HCT116 (cell line): ENCODE results near the gene CCDC74A. TPM values are rescaled to one million over a fixed set of nuclear protein-coding genes. Genes with fewer than 3 reads are reported as not detected.
"Not testable (repeated sequence)": the region's sequence is repeated elsewhere in the genome, so short reads cannot be mapped to it uniquely, and the experiment has no call there.

ENCODE experiments used
- ATAC-seq: fragments of 200-7000 bp; cut with Tn5 transposase; 2 replicates; pipeline ENCODE4 v1.9.1; 2020; ENCODE audit warnings: mild to moderate bottlenecking, moderate library complexity
- BruUV-seq: library from RNA; stranded (reverse); fragments of 400-500 nt; replicated peaks from 2 replicates; lab custom pipeline; 2021; lab: Mats Ljungman, UMichigan
- CTCF ChIA-PET: fragments of 300-600 bp; sonication (Branson Sonifier 250); formaldehyde crosslinking; loops from one replicate; lab custom pipeline; 2021; ENCODE audit warnings: antibody characterized with exemption; lab: Charles Lee
- POLR2A ChIA-PET: fragments of 300-600, 350-600 bp; sonication (Branson Sonifier 250); formaldehyde crosslinking; loops from one replicate; lab custom pipeline; 2021; ENCODE audit warnings: antibody characterized with exemption; lab: Charles Lee
- RAD21 ChIA-PET, 2 experiments: fragments of 300-600 bp; sonication (Branson Sonifier 250); formaldehyde crosslinking; loops; one replicate each; lab custom pipeline; 2023; ENCODE audit warnings: low total read pairs in 2 of 2; ENCODE audit not compliant: uncharacterized antibody in 2 of 2, unreplicated experiment in 2 of 2, low non-redundant PET in 1 of 2; lab: Charles Lee
- DNase-seq: peaks from one replicate; pipeline ENCODE4 v3.0.0-alpha.2; 2010; ENCODE audit warnings: low read depth, low spot score
- H2AFZ ChIP-seq: fragments of 200-600 bp; shearing (Covaris generic), sonication (generic); 2 replicates; pipeline ENCODE4 v1.6.1; 2017; ENCODE audit warnings: low read depth, mixed run types, mixed read lengths, antibody characterized with exemption, low read length; ENCODE audit not compliant: poor library complexity, severe bottlenecking
- H3K27ac ChIP-seq: 2 replicates; pipeline ENCODE4 v1.5.1; 2012; ENCODE audit warnings: low read depth, low read length
- H3K27me3 ChIP-seq: fragments of 200-600 bp; sonication (generic); 2 replicates; pipeline ENCODE4 v1.6.1; 2016; ENCODE audit warnings: mixed run types, low read length, mixed read lengths; ENCODE audit not compliant: insufficient read depth
- H3K36me3 ChIP-seq, 2 experiments: fragments of 200-500 bp in 1 of 2; fragments of 200-600 bp in 1 of 2; sonication (Bioruptor generic) in 1 of 2; sonication (generic) in 1 of 2; 2 replicates each; pipeline versions ENCODE4 v1.5.1 to v1.6.1; 2014 to 2016; ENCODE audit warnings: low read length in 2 of 2, inconsistent platforms in 1 of 2, mixed read lengths in 1 of 2, mixed run types in 1 of 2; ENCODE audit not compliant: insufficient read depth in 2 of 2, control insufficient read depth in 1 of 2
- H3K4me1 ChIP-seq, 2 experiments: fragments of 200-600 bp in 1 of 2; sonication (generic) in 1 of 2; 2 replicates each; pipeline versions ENCODE4 v1.5.1 to v1.6.1; 2012 to 2017; ENCODE audit warnings: low read length in 2 of 2, inconsistent platforms in 1 of 2, mild to moderate bottlenecking in 1 of 2, mixed read lengths in 1 of 2, mixed run types in 1 of 2, moderate library complexity in 1 of 2; ENCODE audit not compliant: insufficient read depth in 2 of 2, control insufficient read depth in 1 of 2
- H3K4me2 ChIP-seq: fragments of 200-600 bp; sonication (generic); 2 replicates; pipeline ENCODE4 v1.6.1; 2017; ENCODE audit warnings: mixed run types, low read length, mixed read lengths
- H3K4me3 ChIP-seq, 2 experiments: fragments of 200-600 bp in 1 of 2; sonication (generic) in 1 of 2; replicated peaks in 1 of 2; 2 replicates each; pipeline ENCODE4 v1.5.1; 2011 to 2016; ENCODE audit warnings: low read length in 2 of 2, control low read depth in 1 of 2, low read depth in 1 of 2, mild to moderate bottlenecking in 1 of 2, mixed read lengths in 1 of 2, mixed run types in 1 of 2
- H3K79me2 ChIP-seq: fragments of 200-600 bp; sonication (generic); 2 replicates; pipeline ENCODE4 v1.6.1; 2017; ENCODE audit warnings: mild to moderate bottlenecking, mixed run types, low read length, moderate library complexity, mixed read lengths; ENCODE audit not compliant: insufficient read depth
- H3K9ac ChIP-seq: fragments of 200-600 bp; sonication (generic); 2 replicates; pipeline ENCODE4 v1.6.1; 2016; ENCODE audit warnings: low read length, mixed read lengths
- H3K9me2 ChIP-seq: fragments of 200-600 bp; sonication (generic), shearing (Covaris generic); 2 replicates; pipeline ENCODE4 v1.6.1; 2017; ENCODE audit warnings: mixed run types, mild to moderate bottlenecking, moderate library complexity; ENCODE audit not compliant: insufficient read depth
- H3K9me3 ChIP-seq, 2 experiments: fragments of 200-500 bp in 1 of 2; fragments of 200-600 bp in 1 of 2; sonication (Bioruptor generic) in 1 of 2; sonication (generic) in 1 of 2; 2 replicates each; pipeline ENCODE4 v1.6.1; 2014 to 2017; ENCODE audit warnings: low read length in 2 of 2, mixed read lengths in 2 of 2, inconsistent platforms in 1 of 2, low read depth in 1 of 2, mild to moderate bottlenecking in 1 of 2, mixed run types in 1 of 2, moderate library complexity in 1 of 2; ENCODE audit not compliant: control insufficient read depth in 1 of 2, insufficient read depth in 1 of 2
- H4K20me1 ChIP-seq: fragments of 200-600 bp; sonication (generic), shearing (Covaris generic); 2 replicates; pipeline ENCODE4 v1.6.1; 2017; ENCODE audit warnings: mixed run types, mild to moderate bottlenecking, moderate library complexity; ENCODE audit not compliant: insufficient read depth
- intact Hi-C: fragments of 100-400 bp; cut with micrococcal nuclease; formaldehyde crosslinking; loops from 2 replicates; pipeline ENCODE4 v1.10.0; 2022
- total RNA-seq: library from RNA; stranded (reverse); gene quantifications from one replicate; pipeline ENCODE4 v1.2.1, GENCODE V29; 2021; ENCODE audit not compliant: unreplicated experiment

The CCDC74A gene
- total RNA-seq, 1 experiment from 2014 or later = 13.6 TPM

GRCh38 chr2:131535951-131536826 is 8.5 kb downstream of the CCDC74A start:
- H2AFZ ChIP-seq, CTCF ChIA-PET, H3K4me1 ChIP-seq, H3K9me3 ChIP-seq, ATAC-seq, H3K9me2 ChIP-seq, H3K4me3 ChIP-seq, H3K27me3 ChIP-seq, DNase-seq, H3K79me2 ChIP-seq, H3K36me3 ChIP-seq, H3K4me2 ChIP-seq, BruUV-seq, H4K20me1 ChIP-seq, H3K9ac ChIP-seq, RAD21 ChIA-PET, POLR2A ChIA-PET, H3K27ac ChIP-seq, intact Hi-C loops: not testable (repeated sequence)

- CTCF ChIA-PET = not testable (repeated sequence)
Measured at GRCh38 chr2:131536841-131537240, 9.2 kb downstream of the CCDC74A start.

GRCh38 chr2:131538856-131539255 is 11.2 kb downstream of the CCDC74A start:
- H3K27ac ChIP-seq, POLR2A ChIA-PET, H3K9ac ChIP-seq, H3K4me1 ChIP-seq, H3K4me2 ChIP-seq, H4K20me1 ChIP-seq, H3K9me2 ChIP-seq, RAD21 ChIA-PET, DNase-seq, H3K36me3 ChIP-seq, intact Hi-C loops, H3K9me3 ChIP-seq, ATAC-seq, H2AFZ ChIP-seq, BruUV-seq, H3K79me2 ChIP-seq, CTCF ChIA-PET, H3K4me3 ChIP-seq: not testable (repeated sequence)
- peaks cover 16% of the 10 kb centered on the region; the same call in 1 of the 2 replicates for H3K27me3 ChIP-seq

More at GRCh38 chr2:131536841-131537240, 9.2 kb downstream of the CCDC74A start:
- H3K79me2 ChIP-seq, RAD21 ChIA-PET, H3K4me2 ChIP-seq, POLR2A ChIA-PET, ATAC-seq, H3K27me3 ChIP-seq, H3K36me3 ChIP-seq, H3K27ac ChIP-seq, H3K9me3 ChIP-seq, H3K4me1 ChIP-seq, H4K20me1 ChIP-seq, BruUV-seq, DNase-seq, H3K9me2 ChIP-seq, H3K4me3 ChIP-seq, intact Hi-C loops, H3K9ac ChIP-seq, H2AFZ ChIP-seq: not testable (repeated sequence)
